T-helper 1 cell treated with Interleukin-12 subunit alpha and Interleukin-12 subunit beta and Interleukin-4 antibody, amounts not matched to agents 30 μg/mL and 1 μg/mL, for 36 hours (primary cell): ENCODE data around the gene GIGYF1.

ENCODE experiments used
- H3K27ac Mint-ChIP-seq: one replicate; pipeline ENCODE4 v1.8.0; 2021; ENCODE audit warnings: mild to moderate bottlenecking, mixed read lengths
- H3K27me3 Mint-ChIP-seq: one replicate; pipeline ENCODE4 v1.8.0; 2021; ENCODE audit warnings: low read depth, mixed read lengths
- H3K36me3 Mint-ChIP-seq: one replicate; pipeline ENCODE4 v1.8.0; 2021; ENCODE audit warnings: low read depth, mixed read lengths
- H3K4me1 Mint-ChIP-seq: one replicate; pipeline ENCODE4 v1.8.0; 2021; ENCODE audit warnings: low read depth, mixed read lengths
- H3K4me3 Mint-ChIP-seq: one replicate; pipeline ENCODE4 v1.8.0; 2021; ENCODE audit warnings: mild to moderate bottlenecking, moderate library complexity, mixed read lengths
- H3K9me3 Mint-ChIP-seq: one replicate; pipeline ENCODE4 v1.8.0; 2021; ENCODE audit warnings: mixed read lengths

GIGYF1 gene

DNA sequence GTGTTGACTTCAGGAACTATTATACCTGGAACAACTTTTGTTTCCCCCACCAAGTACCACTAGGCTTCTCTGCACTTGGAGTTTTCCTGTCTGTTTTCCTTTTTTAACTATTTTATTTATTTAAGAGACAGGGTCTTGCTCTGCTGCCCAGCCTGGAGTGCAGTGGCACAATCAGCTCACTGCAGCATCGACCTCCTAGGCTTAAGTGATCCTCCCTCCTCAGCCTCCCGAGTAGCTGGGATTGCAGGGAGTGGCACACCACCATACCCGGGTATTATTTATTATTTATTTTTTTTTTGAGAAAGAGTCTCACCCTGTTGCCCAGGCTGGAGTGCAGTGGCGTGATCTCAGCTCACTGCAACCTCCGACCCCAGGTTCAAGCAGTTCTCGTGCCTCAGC is 2.1 kb upstream of the GIGYF1 start:
- H3K36me3 Mint-ChIP-seq, result peaks cover 10% of the 10 kb centered on the region
- H3K9me3 Mint-ChIP-seq, result no peaks in the 10 kb centered on the region
- peaks cover 26% of the 10 kb centered on the region for H3K27me3 Mint-ChIP-seq
- H3K4me3 Mint-ChIP-seq, result no peak overlapping the region
- peak overlapping the region; percentile 2 for H3K27ac Mint-ChIP-seq
- H3K4me1 Mint-ChIP-seq, result peaks cover 17% of the 10 kb centered on the region

DNA sequence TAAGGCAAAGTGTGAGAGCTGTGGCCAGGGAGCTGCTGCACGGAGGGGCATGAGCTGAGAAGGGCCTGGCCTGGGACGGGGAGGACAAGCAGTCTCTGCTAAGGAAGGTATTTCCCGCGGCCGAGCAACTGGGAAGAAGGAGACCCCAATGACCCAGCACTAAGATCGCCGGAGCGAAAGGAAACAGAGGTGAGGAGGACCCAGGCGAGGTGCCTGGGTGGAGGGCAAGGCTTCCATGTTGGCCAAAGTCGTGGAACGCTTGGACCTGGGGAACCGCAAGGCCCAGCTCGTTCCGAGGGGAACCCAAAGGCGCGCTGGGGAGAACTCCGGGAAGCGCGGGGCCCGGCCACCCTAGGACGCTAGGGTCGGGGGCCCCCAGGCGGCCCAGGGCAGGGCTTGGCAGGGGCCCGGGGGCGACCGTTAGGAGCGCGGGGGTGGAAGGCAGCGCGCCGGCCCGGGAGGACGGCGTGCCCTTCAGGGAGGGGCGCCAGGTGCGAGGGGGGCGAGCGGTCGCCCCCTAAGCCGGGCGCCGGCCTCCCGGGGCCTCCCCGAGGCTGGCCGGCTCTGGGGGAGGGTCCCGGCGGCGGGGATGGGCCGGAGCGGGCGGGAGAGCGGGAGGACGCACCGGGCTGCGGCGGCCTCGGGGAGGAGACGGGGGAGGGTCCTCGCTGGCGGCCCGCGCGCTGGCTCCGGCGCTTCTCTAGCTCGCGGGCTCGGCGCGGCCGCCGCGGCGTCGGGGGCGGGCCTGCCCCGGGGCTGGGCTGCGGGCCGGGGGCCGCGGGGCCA is 545 bp downstream of the GIGYF1 start:
- Mint-ChIP-seq H3K4me3 (peak overlapping the region; percentile 99), H3K27ac (peak overlapping the region; percentile 95), H3K27me3 (peaks cover 16% of the 10 kb centered on the region), H3K4me1 (peaks cover 22% of the 10 kb centered on the region), H3K9me3 (no peaks in the 10 kb centered on the region), H3K36me3 (peaks cover 10% of the 10 kb centered on the region)

GRCh38 chr7:100692578-100692961 is 1.5 kb downstream of the GIGYF1 start:
- H3K27ac Mint-ChIP-seq, result peak overlapping the region; percentile 95
- peak overlapping the region; percentile 99 for H3K4me3 Mint-ChIP-seq
- H3K4me1 Mint-ChIP-seq, result peaks cover 22% of the 10 kb centered on the region
- no peaks in the 10 kb centered on the region for H3K9me3 Mint-ChIP-seq
- peaks cover 16% of the 10 kb centered on the region for H3K27me3 Mint-ChIP-seq
- H3K36me3 Mint-ChIP-seq, result peaks cover 12% of the 10 kb centered on the region

DNA sequence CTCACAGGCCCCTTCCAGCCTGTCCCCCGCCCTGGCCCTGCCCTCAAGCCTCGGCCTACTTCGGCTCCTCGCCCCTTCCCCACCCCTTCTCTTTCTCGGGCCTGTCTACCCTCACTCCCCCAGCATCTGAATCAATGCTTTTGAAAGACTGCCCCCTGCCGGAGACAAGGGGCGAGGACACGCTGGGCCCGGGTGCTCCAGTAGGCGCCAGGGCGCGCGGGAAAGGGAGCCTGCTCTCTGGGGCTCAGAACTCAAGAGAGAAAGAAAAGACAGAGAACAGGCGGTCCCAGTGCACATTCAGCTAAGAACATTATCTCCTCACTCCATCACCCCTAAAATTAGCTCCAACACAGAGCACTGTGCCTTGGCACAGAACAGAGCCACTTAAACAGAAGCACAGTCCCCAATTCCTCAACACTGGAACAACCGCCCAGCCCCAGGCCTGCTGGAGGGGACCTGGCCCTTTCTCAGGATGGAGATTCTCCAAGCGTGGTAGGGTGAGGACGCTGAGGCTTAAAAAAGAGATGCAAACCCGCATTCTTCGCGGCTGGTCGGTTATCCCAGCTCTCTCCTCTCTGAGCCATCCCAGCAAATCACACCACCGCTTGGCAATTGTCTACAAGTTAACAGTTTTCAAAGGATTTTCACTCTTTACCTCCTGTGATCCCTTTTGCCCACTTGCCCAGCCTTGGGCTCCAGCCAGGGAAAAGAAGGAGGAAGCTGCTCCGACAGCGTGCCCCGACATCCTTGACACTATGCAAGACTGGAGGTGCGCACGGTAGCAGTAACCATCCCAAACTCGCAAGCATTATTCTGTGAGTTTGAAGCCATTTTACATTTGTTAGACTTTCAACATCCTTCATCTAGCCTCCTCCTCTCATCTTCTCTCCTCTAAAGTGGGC is 2.1 kb downstream of the GIGYF1 start:
- Mint-ChIP-seq H3K9me3 (no peaks in the 10 kb centered on the region), H3K36me3 (peaks cover 12% of the 10 kb centered on the region), H3K27me3 (peaks cover 16% of the 10 kb centered on the region), H3K4me3 (peak overlapping the region; percentile 99), H3K27ac (no peak overlapping the region), H3K4me1 (peaks cover 22% of the 10 kb centered on the region)

- no peaks in the 10 kb centered on the region for H3K9me3 Mint-ChIP-seq
- peaks cover 15% of the 10 kb centered on the region for H3K36me3 Mint-ChIP-seq
- H3K27ac Mint-ChIP-seq, result no peak overlapping the region
- H3K27me3 Mint-ChIP-seq, result peaks cover 5% of the 10 kb centered on the region
- peaks cover 22% of the 10 kb centered on the region for H3K4me1 Mint-ChIP-seq
- no peak overlapping the region for H3K4me3 Mint-ChIP-seq
Measured at GRCh38 chr7:100689230-100690135, 4.6 kb downstream of the GIGYF1 start.

- H3K27ac Mint-ChIP-seq, result no peak overlapping the region
- H3K4me3 Mint-ChIP-seq, result no peak overlapping the region
- H3K36me3 Mint-ChIP-seq, result peaks cover 15% of the 10 kb centered on the region
- peaks cover 22% of the 10 kb centered on the region for H3K4me1 Mint-ChIP-seq
- H3K27me3 Mint-ChIP-seq, result peaks cover 5% of the 10 kb centered on the region
- H3K9me3 Mint-ChIP-seq, result no peaks in the 10 kb centered on the region
Measured at GRCh38 chr7:100688326-100688860, 5.7 kb downstream of the GIGYF1 start.

DNA sequence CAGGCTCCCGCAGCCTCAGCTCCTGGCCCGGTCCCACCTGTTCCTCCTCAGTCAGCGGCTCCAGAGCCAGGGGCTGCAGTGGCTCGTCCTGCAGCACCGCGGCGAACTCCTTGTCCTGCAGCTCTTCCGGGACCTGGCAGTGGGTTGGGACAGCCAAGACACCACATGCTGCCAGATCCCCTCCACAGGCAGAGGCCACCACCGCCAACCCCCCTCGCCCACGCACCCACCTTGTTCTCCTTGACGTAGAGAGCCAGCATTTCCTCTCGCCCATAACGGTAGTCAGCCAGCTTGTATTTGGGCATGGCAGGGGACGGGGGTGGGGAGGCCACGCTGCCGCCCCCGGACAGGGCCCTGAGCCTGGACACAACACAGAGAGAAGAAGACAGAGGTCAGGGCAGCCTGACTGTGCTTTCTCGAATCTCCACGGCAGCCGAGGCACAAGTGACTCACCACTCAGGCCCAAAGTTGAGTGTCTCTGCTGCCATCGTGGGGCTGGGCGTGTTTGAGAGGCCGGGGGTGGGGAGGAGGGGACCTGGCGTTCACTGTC is 6.2 kb downstream of the GIGYF1 start:
- H3K4me3 Mint-ChIP-seq, result no peak overlapping the region
- no peaks in the 10 kb centered on the region for H3K9me3 Mint-ChIP-seq
- peaks cover 19% of the 10 kb centered on the region for H3K4me1 Mint-ChIP-seq
- H3K36me3 Mint-ChIP-seq, result peaks cover 12% of the 10 kb centered on the region
- H3K27ac Mint-ChIP-seq, result no peak overlapping the region
- no peaks in the 10 kb centered on the region for H3K27me3 Mint-ChIP-seq

DNA sequence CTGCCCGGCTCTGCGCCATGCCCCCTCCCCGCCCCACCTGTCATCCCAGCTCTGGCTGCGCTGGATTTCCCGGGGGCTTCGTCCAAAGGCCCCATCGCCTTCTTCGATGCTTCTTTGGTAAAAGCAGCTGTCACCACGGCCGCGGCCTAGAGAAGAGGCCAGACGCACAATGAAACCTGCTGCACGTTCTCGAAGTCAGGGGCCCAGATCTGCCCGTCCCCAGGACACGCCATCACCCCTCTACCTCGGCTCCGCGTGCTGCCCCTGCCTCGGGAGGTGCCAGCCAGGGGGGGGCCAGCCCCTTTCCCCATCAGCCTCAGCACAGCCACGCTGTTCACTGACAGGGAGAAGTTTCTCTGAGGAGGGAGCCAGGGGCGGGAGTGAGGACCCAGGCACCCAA is 6.8 kb downstream of the GIGYF1 start:
- Mint-ChIP-seq H3K4me1 (peaks cover 13% of the 10 kb centered on the region), H3K9me3 (no peaks in the 10 kb centered on the region), H3K36me3 (peaks cover 10% of the 10 kb centered on the region)

GRCh38 chr7:100686822-100687211 is 7.2 kb downstream of the GIGYF1 start:
- Mint-ChIP-seq H3K36me3 (peaks cover 10% of the 10 kb centered on the region), H3K4me1 (peaks cover 10% of the 10 kb centered on the region), H3K4me3 (no peak overlapping the region), H3K27me3 (no peaks in the 10 kb centered on the region), H3K27ac (no peak overlapping the region), H3K9me3 (no peaks in the 10 kb centered on the region)

More for the DNA sequence above, 6.8 kb downstream of the GIGYF1 start:
- H3K27ac Mint-ChIP-seq, result no peak overlapping the region
- H3K4me3 Mint-ChIP-seq, result no peak overlapping the region
- H3K27me3 Mint-ChIP-seq, result no peaks in the 10 kb centered on the region

DNA sequence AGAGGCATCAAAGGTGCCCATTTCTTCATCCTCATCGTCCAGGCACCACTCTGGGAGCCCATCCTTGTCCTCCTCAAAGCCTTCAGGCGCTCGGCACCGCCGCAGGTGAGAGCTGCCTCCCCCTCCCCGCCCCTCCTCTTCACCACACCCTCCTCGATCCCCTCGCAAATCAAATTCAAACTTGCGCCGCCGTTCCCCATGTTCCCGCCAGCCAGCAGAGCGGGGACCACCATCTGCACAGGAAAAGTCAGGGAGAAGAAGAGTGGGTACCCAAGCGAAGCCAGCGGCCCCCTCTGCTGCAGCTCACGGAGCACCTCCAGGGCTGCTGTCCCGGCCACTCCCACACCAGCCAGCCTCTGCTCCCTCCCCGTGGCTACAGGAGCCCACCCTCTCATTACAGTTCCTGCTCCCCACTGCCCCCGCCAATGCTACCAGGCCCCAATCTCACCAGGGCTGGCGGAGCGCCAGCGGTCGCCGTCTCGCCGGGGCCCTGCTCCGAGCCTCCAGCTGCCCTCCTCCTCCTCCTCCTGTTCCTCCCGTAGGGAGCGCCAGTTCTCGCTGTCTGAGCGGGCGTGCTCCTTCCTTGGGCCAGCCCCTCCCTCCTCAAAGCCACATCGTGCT is 7.7 kb downstream of the GIGYF1 start:
- Mint-ChIP-seq H3K27ac (no peak overlapping the region), H3K4me1 (peaks cover 7% of the 10 kb centered on the region), H3K9me3 (no peaks in the 10 kb centered on the region), H3K36me3 (peaks cover 7% of the 10 kb centered on the region), H3K27me3 (no peaks in the 10 kb centered on the region), H3K4me3 (no peak overlapping the region)

- Mint-ChIP-seq H3K4me1 (peaks cover 7% of the 10 kb centered on the region), H3K4me3 (no peak overlapping the region), H3K36me3 (peaks cover 7% of the 10 kb centered on the region), H3K27ac (no peak overlapping the region), H3K9me3 (no peaks in the 10 kb centered on the region), H3K27me3 (no peaks in the 10 kb centered on the region)
Measured at GRCh38 chr7:100685631-100686145, 8.4 kb downstream of the GIGYF1 start.

- H3K4me3 Mint-ChIP-seq, result no peak overlapping the region
- no peak overlapping the region for H3K27ac Mint-ChIP-seq
- no peaks in the 10 kb centered on the region for H3K27me3 Mint-ChIP-seq
- no peaks in the 10 kb centered on the region for H3K9me3 Mint-ChIP-seq
- H3K4me1 Mint-ChIP-seq, result peaks cover 9% of the 10 kb centered on the region
- H3K36me3 Mint-ChIP-seq, result peaks cover 8% of the 10 kb centered on the region
Measured at GRCh38 chr7:100685049-100685605, 8.9 kb downstream of the GIGYF1 start.

DNA sequence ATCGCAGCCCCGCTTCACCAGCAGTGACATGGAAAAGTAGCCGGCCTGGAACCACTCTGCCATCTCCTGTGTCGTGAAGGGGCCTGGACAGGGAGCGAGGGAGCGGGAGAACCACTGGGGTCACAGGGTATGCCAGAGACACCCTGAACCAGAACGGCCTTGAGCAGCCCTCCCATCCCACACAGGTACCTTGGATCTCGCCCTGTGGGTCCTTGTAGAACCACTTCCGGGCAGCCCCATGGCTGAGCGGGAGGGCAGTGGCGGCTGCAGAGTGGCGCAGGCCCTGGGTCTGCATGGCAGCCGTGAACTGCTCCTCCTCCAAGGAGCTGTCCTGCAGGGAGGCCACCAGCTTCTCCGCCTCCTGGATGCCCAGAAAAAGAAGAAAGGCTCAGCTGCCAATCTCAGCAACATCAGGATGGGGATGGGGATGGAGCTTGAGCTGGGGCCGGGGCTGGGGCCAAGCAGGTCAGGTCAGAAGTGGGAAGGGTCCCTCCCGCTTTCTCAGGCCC is 9.5 kb downstream of the GIGYF1 start:
- no peak overlapping the region for H3K4me3 Mint-ChIP-seq
- peaks cover 9% of the 10 kb centered on the region for H3K4me1 Mint-ChIP-seq
- H3K9me3 Mint-ChIP-seq, result no peaks in the 10 kb centered on the region
- H3K36me3 Mint-ChIP-seq, result peaks cover 11% of the 10 kb centered on the region
- H3K27me3 Mint-ChIP-seq, result no peaks in the 10 kb centered on the region
- no peak overlapping the region for H3K27ac Mint-ChIP-seq
